ENCODE data around the gene GGTLC2.

The GGTLC2 gene

DNA sequence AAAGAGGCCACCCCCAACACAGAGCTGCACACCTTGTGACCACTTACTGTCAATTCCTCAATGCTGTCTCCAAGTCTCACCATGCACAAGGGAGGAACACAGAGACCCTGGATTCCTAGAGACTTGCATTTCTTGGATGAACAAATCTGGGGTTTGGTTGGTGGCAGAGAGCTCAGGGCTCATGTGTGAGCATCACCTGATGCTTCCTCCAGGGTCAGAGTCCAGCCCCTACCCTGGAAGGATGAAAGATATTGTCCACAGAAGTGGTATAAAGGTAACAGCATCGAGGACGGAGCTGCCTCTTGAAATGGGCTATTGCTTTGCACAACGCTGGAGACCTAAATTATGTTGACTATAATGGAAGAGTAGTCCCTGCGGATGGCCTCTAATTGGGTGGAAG is 36.0 kb downstream of the GGTLC2 start:
- Histone ChIP-seq H3K4me3 (ENCODE audit: low read depth in 1 of 2, low read length in 2 of 2) (no peak overlapping the region), H3K27ac (ENCODE audit: low read length) (no peak overlapping the region), H3K9me3 (ENCODE audit: insufficient read depth, low read length, severe bottlenecking) (no peaks in the 10 kb centered on the region), H3K36me3 (ENCODE audit: insufficient read depth, low read length) (no peaks in the 10 kb centered on the region), H3K4me2 (ENCODE audit: insufficient read depth, low read length) (no peak overlapping the region), H3K9ac (ENCODE audit: low read depth, low read length) (no peak overlapping the region), H4K20me1 (ENCODE audit: insufficient read depth, low read length) (no peaks in the 10 kb centered on the region), H3K79me2 (ENCODE audit: insufficient read depth, low read length) (no peaks in the 10 kb centered on the region), H2AFZ (ENCODE audit: low read depth, low read length) (no peak overlapping the region), H3K4me1 (ENCODE audit: insufficient read depth, low read length) (no peaks in the 10 kb centered on the region), H3K27me3 (ENCODE audit: insufficient read depth, low read length, poor library complexity) (peaks cover 5% of the 10 kb centered on the region)
- no peak for TF ChIP-seq EZH2 (IDR thresholded peaks at IDR 0.05; ENCODE audit: borderline replicate concordance, low read depth, low read length, severe bottlenecking)
- TF ChIP-seq, protein P1, sequence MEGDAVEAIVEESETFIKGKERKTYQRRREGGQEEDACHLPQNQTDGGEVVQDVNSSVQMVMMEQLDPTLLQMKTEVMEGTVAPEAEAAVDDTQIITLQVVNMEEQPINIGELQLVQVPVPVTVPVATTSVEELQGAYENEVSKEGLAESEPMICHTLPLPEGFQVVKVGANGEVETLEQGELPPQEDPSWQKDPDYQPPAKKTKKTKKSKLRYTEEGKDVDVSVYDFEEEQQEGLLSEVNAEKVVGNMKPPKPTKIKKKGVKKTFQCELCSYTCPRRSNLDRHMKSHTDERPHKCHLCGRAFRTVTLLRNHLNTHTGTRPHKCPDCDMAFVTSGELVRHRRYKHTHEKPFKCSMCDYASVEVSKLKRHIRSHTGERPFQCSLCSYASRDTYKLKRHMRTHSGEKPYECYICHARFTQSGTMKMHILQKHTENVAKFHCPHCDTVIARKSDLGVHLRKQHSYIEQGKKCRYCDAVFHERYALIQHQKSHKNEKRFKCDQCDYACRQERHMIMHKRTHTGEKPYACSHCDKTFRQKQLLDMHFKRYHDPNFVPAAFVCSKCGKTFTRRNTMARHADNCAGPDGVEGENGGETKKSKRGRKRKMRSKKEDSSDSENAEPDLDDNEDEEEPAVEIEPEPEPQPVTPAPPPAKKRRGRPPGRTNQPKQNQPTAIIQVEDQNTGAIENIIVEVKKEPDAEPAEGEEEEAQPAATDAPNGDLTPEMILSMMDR (IDR thresholded peaks at IDR 0.05; ENCODE audit: borderline replicate concordance, extremely low read depth, low read length, poor library complexity, severe bottlenecking), result no peak
- DNase-seq, result no peak
- ATAC-seq (ENCODE audit: insufficient read depth, low read depth), result no peak

DNA sequence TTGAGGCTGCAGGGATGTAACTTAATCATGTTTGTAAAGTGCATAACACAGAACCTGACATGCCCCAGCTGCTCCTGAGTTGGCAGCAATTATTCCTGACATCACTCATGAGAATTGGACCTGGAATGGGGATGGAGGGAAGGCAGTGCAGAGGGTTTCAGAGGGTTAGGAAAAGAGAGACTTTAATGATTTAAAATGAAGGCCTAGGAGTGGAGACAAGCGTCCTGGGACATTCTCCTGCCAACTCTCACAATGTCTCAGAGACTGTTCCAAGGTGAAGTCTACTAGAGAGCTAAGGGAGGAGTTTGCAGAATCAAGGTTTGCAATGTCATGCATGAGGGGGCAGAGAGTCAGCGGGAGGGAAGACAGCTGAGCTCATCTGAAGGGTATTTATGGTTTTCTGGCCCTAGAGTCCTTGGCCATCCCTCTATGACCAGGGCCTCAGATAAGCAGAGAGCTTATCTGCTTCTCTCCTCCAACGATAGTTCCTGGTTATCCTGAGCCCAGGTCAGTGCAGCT is 36.9 kb downstream of the GGTLC2 start:
- no peaks in the 10 kb centered on the region for H4K20me1 ChIP-seq (ENCODE audit: insufficient read depth, low read length)
- H2AFZ ChIP-seq (ENCODE audit: low read depth, low read length), result no peak overlapping the region
- no peak overlapping the region for H3K4me3 ChIP-seq (ENCODE audit: low read depth in 1 of 2, low read length in 2 of 2)
- H3K9me3 ChIP-seq (ENCODE audit: insufficient read depth, low read length, severe bottlenecking), result no peaks in the 10 kb centered on the region
- no peaks in the 10 kb centered on the region for H3K4me1 ChIP-seq (ENCODE audit: insufficient read depth, low read length)
- H3K9ac ChIP-seq (ENCODE audit: low read depth, low read length), result no peak overlapping the region
- no peak for TF ChIP-seq EZH2 (IDR thresholded peaks at IDR 0.05; ENCODE audit: borderline replicate concordance, low read depth, low read length, severe bottlenecking)
- TF ChIP-seq, protein P1 (IDR thresholded peaks at IDR 0.05; ENCODE audit: borderline replicate concordance, extremely low read depth, low read length, poor library complexity, severe bottlenecking), result no peak
- no peak overlapping the region for H3K4me2 ChIP-seq (ENCODE audit: insufficient read depth, low read length)
- ATAC-seq (ENCODE audit: insufficient read depth, low read depth) (no peak), DNase-seq (no peak)
- H3K79me2 ChIP-seq (ENCODE audit: insufficient read depth, low read length), result no peaks in the 10 kb centered on the region
- no peaks in the 10 kb centered on the region for H3K36me3 ChIP-seq (ENCODE audit: insufficient read depth, low read length)
- no peak overlapping the region for H3K27ac ChIP-seq (ENCODE audit: low read length)
- H3K27me3 ChIP-seq (ENCODE audit: insufficient read depth, low read length, poor library complexity), result peaks cover 5% of the 10 kb centered on the region

DNA sequence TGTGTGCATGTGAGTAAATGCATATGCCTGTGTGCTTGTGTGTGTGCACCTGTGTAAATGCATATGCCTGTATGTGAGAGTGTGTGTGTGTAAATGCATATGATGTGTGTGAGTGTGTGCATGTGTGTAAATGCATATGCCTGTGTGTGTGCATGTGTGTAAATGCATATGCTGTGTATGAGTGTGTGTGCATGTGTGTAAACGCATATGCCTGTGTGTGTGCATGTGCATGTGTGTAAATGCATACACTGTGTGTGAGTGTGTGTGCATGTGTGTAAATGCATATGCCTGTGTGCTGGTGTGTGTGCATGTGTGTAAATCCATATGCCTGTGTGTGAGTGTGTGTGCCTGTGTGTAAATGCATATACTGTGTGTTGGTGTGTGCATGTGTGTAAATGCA is 37.8 kb downstream of the GGTLC2 start:
- 0 out of 2 replicates have a peak, but pooled peaks cover 2% of the 10 kb centered on the region for H3K4me1 ChIP-seq (ENCODE audit: insufficient read depth, low read length)
- H3K36me3 ChIP-seq (ENCODE audit: insufficient read depth, low read length), result no peaks in the 10 kb centered on the region
- no peak for ATAC-seq (ENCODE audit: insufficient read depth, low read depth)
- TF ChIP-seq, protein P1 (IDR thresholded peaks at IDR 0.05; ENCODE audit: borderline replicate concordance, extremely low read depth, low read length, poor library complexity, severe bottlenecking), result no peak
- no peak for TF ChIP-seq EZH2 (IDR thresholded peaks at IDR 0.05; ENCODE audit: borderline replicate concordance, low read depth, low read length, severe bottlenecking)
- no peaks in the 10 kb centered on the region for H3K9me3 ChIP-seq (ENCODE audit: insufficient read depth, low read length, severe bottlenecking)
- H2AFZ ChIP-seq (ENCODE audit: low read depth, low read length), result no peak overlapping the region
- H3K4me2 ChIP-seq (ENCODE audit: insufficient read depth, low read length), result no peak overlapping the region
- no peaks in the 10 kb centered on the region for H4K20me1 ChIP-seq (ENCODE audit: insufficient read depth, low read length)
- H3K27me3 ChIP-seq (ENCODE audit: insufficient read depth, low read length, poor library complexity), result no peaks in the 10 kb centered on the region
- H3K9ac ChIP-seq (ENCODE audit: low read depth, low read length), result no peak overlapping the region
- H3K4me3 ChIP-seq (ENCODE audit: low read depth in 1 of 2, low read length in 2 of 2), result no peak overlapping the region
- no peaks in the 10 kb centered on the region for H3K79me2 ChIP-seq (ENCODE audit: insufficient read depth, low read length)
- no peak overlapping the region for H3K27ac ChIP-seq (ENCODE audit: low read length)
- no peak for DNase-seq

All from DND-41 (cell line).